Epidermal melanocyte (primary cell): Measurements from ENCODE around the gene SAYSD1.

Source experiments
- DNase-seq: peaks from one replicate; pipeline ENCODE4 v3.0.0; 2011; ENCODE audit warnings: low spot score; ENCODE audit not compliant: insufficient read length

Gene SAYSD1

DNA sequence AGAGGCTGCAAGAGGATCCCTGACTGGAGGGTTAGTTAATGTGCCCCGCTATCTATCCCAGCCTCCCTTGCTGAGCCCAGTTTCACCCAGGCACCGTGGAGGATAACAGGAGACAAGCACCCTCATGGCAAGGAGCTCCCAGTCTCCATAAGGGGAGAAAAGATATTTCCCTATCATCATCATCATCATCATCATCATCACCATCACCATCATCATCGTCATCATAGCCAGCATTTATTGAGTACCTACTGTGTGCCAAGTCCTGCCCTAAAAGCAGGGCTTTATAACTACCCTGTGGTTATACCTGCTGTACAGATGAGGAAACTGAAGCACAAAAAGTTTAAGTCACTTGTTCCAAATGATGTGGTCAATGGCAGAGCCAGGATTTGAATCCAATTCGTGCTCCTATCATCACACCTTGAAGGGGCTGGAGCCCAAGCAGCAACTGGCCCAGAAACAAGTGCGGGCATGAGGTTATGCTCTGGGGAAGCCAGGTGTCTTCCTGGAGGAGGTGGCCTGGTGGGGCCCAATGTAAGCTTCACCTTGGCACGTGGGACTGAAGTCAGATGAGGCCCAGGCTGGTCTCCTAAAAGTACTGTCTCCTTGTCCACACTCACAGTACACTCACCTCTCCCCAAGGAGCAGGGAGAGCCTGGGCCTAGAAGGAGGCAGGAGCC is 56.4 kb downstream of the SAYSD1 start:
- no peak for DNase-seq

GRCh38 chr6:39057251-39058155 is 57.5 kb downstream of the SAYSD1 start:
- no peak for DNase-seq

- DNase-seq: no peak
Measured at GRCh38 chr6:39056681-39057080, 58.3 kb downstream of the SAYSD1 start.

DNA sequence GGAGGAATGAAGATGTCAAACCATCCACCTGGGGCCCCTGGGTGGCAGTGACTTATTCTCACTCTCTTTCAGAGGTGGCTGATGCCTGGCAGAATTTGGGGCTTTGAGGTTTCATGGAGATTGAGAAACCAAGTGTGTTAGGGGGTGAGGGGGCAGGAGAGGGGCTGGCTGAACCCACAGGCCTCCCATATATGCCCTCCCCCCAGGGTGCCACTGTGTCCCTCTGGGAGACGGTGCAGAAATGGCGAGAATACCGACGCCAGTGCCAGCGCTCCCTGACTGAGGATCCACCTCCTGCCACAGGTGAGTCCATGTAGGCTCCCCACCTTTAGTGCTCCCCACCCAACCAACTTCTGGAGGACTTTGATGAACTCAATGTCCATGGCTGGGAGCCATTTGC is 58.8 kb downstream of the SAYSD1 start:
- DNase-seq: no peak

GRCh38 chr6:39055661-39056060 is 59.3 kb downstream of the SAYSD1 start:
- DNase-seq: no peak

DNA sequence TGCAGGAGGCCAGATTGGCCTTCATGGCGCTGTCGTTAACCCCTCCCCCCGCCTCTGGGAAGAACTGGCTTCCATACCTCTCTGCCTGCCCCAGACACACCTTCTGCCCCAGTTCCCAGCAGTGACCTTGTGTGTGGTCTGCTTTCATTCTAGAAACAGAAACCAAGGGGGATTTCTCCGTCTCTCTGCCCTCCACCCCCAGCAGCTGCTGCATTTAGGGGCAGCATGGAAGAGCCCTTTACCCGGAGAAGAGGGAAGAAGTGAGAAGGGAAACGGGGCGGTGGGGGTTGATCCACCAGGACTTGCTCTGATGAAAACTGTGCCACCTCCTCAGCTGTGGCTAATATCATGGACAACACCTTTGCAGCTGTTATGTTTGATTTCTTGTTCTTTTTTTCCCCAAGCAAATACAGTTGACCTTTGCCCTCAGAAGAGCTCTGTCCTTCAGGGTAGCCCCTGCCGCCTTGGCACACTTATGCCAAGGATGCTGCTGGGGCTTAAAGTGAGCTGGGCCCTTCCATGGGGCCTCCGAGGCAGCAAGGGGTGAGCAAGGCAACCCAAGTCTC is 60.3 kb downstream of the SAYSD1 start:
- DNase-seq: no peak
